OCI-LY7 (cell line): ENCODE results near the gene EGFR. TPM values are rescaled to one million over a fixed set of nuclear protein-coding genes. Genes with fewer than 3 reads are reported as not detected.

Source experiments
- BruUV-seq: library from RNA; stranded (reverse); fragments of 400-500 nt; replicated peaks from 2 replicates; lab custom pipeline; 2021; lab: Mats Ljungman, UMichigan
- CTCF ChIA-PET: fragments of 300-600 bp; sonication (Branson Sonifier 250); formaldehyde crosslinking; loops from one replicate; lab custom pipeline; 2022; ENCODE audit warnings: antibody characterized with exemption; ENCODE audit not compliant: unreplicated experiment; lab: Charles Lee
- POLR2A ChIA-PET: fragments of 300-600 bp; sonication (Branson Sonifier 250); formaldehyde crosslinking; loops from one replicate; lab custom pipeline; 2022; ENCODE audit warnings: antibody characterized with exemption; lab: Charles Lee
- DNase-seq: peaks from one replicate; pipeline ENCODE4 v3.0.0-alpha.2; 2015; ENCODE audit warnings: low spot score
- H2AFZ ChIP-seq: fragments of 200-600 bp; sonication (generic), shearing (Covaris generic); 2 replicates; pipeline ENCODE4 v1.6.1; 2014; ENCODE audit warnings: mild to moderate bottlenecking, antibody characterized with exemption, low read length, moderate library complexity
- H3K27ac ChIP-seq: fragments of 200-600 bp; sonication (generic); 2 replicates; pipeline ENCODE4 v1.5.1; 2014; ENCODE audit warnings: mixed run types, low read depth, mild to moderate bottlenecking, moderate library complexity, low read length, inconsistent platforms; ENCODE audit not compliant: poor library complexity, severe bottlenecking
- H3K36me3 ChIP-seq: fragments of 200-600 bp; sonication (generic); 2 replicates; pipeline ENCODE4 v1.6.1; 2014; ENCODE audit warnings: mild to moderate bottlenecking, antibody characterized with exemption, low read length, moderate library complexity, mixed read lengths; ENCODE audit not compliant: insufficient read depth
- H3K4me1 ChIP-seq: fragments of 200-600 bp; sonication (generic); 2 replicates; pipeline ENCODE4 v1.5.1; 2014; ENCODE audit warnings: mild to moderate bottlenecking, low read length; ENCODE audit not compliant: insufficient read depth, poor library complexity, severe bottlenecking
- H3K4me2 ChIP-seq: fragments of 200-600 bp; sonication (generic); 2 replicates; pipeline ENCODE4 v1.6.1; 2014; ENCODE audit warnings: mild to moderate bottlenecking, low read length
- H3K4me3 ChIP-seq: fragments of 200-600 bp; sonication (generic); 2 replicates; pipeline ENCODE4 v1.5.1; 2014; ENCODE audit warnings: mild to moderate bottlenecking, low read depth, low read length; ENCODE audit not compliant: poor library complexity, severe bottlenecking
- H3K79me2 ChIP-seq: fragments of 200-600 bp; sonication (generic); 2 replicates; pipeline ENCODE4 v1.6.1; 2016; ENCODE audit warnings: low read depth, mild to moderate bottlenecking, low read length, moderate library complexity, mixed read lengths; ENCODE audit not compliant: insufficient read depth
- H3K9me2 ChIP-seq: fragments of 200-600 bp; sonication (generic); 2 replicates; pipeline ENCODE4 v1.6.1; 2016; ENCODE audit warnings: mild to moderate bottlenecking, low read length, mixed read lengths; ENCODE audit not compliant: insufficient read depth
- H3K9me3 ChIP-seq: fragments of 200-600 bp; sonication (generic); 2 replicates; pipeline ENCODE4 v1.6.1; 2014; ENCODE audit warnings: mild to moderate bottlenecking, mixed run types, low read length, mixed read lengths
- H4K20me1 ChIP-seq: fragments of 200-600 bp; sonication (generic); 2 replicates; pipeline ENCODE4 v1.6.1; 2014; ENCODE audit warnings: mild to moderate bottlenecking, antibody characterized with exemption, low read length, moderate library complexity, mixed read lengths; ENCODE audit not compliant: insufficient read depth
- EZH2phosphoT487 ChIP-seq: fragments of 200-600 bp; sonication (generic); IDR thresholded peaks from 2 replicates; pipeline ENCODE4 v1.6.1; 2018; ENCODE audit warnings: low read depth, borderline replicate concordance, mild to moderate bottlenecking, mixed run types, antibody characterized with exemption, low read length, moderate library complexity, mixed read lengths
- intact Hi-C: fragments of 100-400 bp; cut with micrococcal nuclease; formaldehyde crosslinking; loops from one replicate; pipeline ENCODE4 v1.10.0; 2022; ENCODE audit not compliant: unreplicated experiment
- total RNA-seq, 2 experiments: library from RNA; depleted of rRNA in 1 of 2; stranded (reverse); fragments of >200 nt in 1 of 2; shearing (Covaris generic) in 1 of 2; gene quantifications; 2 replicates each; pipeline ENCODE4 v1.2.3, GENCODE V29; 2014 to 2022
- TF ChIP-seq, protein P1 (sequence below): fragments of 200-600 bp; sonication (generic); conservative IDR thresholded peaks from 2 replicates; pipeline ENCODE4 v1.5.1; 2014; ENCODE audit warnings: mild to moderate bottlenecking, antibody characterized with exemption, low read length, moderate library complexity, mixed read lengths

EGFR gene
- total RNA-seq, 2 experiments from 2014 or later = 0.27 TPM; not detected in 1

DNA sequence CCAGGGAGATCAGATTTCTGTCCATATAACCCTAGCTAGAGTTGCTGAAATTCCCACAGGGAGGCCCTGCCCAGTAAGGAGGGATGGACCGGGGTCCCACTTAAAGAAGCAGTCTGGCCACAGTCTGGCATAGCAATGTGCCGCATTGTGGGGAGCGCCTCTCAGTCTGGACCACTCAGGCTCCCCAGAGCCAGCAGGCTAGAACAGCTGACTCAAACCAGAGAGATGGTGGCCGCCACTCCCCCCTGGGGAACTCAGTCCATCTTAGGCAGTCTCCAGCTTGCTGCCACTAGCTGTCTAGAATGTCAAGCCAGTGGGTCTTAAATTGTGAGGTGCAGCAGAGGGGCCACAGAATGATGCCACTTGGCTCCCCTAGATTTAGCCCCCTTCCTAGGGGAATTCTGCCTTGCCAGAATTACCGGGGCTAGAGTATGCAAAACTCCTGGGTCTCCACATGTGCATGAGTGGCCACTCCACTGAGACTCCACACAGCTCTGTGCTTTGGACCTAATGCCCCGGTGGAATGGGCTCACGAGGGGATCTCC is 213.0 kb downstream of the EGFR start:
- no peaks in the 10 kb centered on the region for H3K79me2 ChIP-seq
- H3K4me3 ChIP-seq = no peak overlapping the region
- H3K9me3 ChIP-seq = no peaks in the 10 kb centered on the region
- BruUV-seq = no TSS peak
- H3K4me1 ChIP-seq = no peaks in the 10 kb centered on the region
- no peak overlapping the region for H3K27ac ChIP-seq
- H2AFZ ChIP-seq = no peak overlapping the region
- intact Hi-C loops = no loop called here
- TF ChIP-seq, protein P1, sequence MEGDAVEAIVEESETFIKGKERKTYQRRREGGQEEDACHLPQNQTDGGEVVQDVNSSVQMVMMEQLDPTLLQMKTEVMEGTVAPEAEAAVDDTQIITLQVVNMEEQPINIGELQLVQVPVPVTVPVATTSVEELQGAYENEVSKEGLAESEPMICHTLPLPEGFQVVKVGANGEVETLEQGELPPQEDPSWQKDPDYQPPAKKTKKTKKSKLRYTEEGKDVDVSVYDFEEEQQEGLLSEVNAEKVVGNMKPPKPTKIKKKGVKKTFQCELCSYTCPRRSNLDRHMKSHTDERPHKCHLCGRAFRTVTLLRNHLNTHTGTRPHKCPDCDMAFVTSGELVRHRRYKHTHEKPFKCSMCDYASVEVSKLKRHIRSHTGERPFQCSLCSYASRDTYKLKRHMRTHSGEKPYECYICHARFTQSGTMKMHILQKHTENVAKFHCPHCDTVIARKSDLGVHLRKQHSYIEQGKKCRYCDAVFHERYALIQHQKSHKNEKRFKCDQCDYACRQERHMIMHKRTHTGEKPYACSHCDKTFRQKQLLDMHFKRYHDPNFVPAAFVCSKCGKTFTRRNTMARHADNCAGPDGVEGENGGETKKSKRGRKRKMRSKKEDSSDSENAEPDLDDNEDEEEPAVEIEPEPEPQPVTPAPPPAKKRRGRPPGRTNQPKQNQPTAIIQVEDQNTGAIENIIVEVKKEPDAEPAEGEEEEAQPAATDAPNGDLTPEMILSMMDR = no peak
- no peak for TF ChIP-seq EZH2phosphoT487
- H3K4me2 ChIP-seq = no peak overlapping the region
- H3K9me2 ChIP-seq = no peaks in the 10 kb centered on the region
- H4K20me1 ChIP-seq = no peaks in the 10 kb centered on the region
- ChIA-PET CTCF (no interaction called here), POLR2A (no interaction called here)
- no peaks in the 10 kb centered on the region for H3K36me3 ChIP-seq
- DNase-seq = no peak

DNA sequence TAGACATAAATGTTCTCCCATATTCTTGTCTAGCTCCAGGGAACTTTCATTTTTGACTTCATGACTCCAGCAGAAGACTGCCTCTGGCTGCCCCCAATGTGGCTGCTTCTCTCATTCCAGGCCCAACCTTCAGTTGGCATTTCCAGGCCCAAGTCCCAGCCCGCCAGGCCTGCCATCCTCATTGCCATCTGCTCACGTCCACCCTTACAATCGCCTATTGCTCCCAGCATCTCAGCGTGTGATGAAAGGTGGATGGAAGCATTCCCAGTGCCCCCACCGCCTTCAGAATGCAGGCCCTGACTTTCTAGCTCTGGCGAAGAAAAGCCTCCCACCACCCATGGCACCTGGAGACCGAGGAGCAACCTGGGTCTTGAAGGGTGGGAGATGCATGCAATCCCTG is 214.2 kb downstream of the EGFR start:
- Histone ChIP-seq H3K4me3 (no peak overlapping the region), H3K36me3 (no peaks in the 10 kb centered on the region), H4K20me1 (no peaks in the 10 kb centered on the region), H2AFZ (no peak overlapping the region), H3K4me1 (no peaks in the 10 kb centered on the region), H3K4me2 (no peak overlapping the region), H3K9me3 (no peaks in the 10 kb centered on the region), H3K27ac (no peak overlapping the region), H3K79me2 (no peaks in the 10 kb centered on the region), H3K9me2 (no peaks in the 10 kb centered on the region)
- intact Hi-C loops = no loop called here
- ChIA-PET POLR2A (no interaction called here), CTCF (no interaction called here)
- no TSS peak for BruUV-seq
- DNase-seq = no peak
- TF ChIP-seq EZH2phosphoT487 = no peak
- TF ChIP-seq, protein P1 = no peak

DNA sequence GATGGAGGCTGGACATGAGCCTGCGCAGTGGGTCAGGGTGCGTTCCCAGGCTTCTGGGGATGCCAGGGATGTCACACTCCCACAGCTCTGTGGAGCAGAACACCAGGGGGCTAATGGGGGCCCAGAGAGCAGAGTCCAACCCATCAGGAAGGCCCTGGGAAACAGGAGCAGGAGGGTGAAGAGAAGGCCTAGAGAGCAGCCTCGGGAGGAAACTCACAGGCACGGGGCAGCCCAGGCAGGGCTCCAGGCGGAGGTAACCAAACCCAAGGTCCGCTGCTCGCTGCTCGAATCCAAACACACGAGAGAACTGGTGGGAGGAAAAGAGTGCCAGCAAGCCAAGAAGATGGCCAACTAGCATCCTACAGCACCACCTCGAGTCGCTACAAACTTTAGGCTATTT is 215.6 kb downstream of the EGFR start:
- TF ChIP-seq EZH2phosphoT487 = no peak
- TF ChIP-seq, protein P1 = no peak
- Histone ChIP-seq H3K9me3 (no peaks in the 10 kb centered on the region), H3K9me2 (no peaks in the 10 kb centered on the region), H4K20me1 (no peaks in the 10 kb centered on the region), H3K27ac (no peak overlapping the region), H3K4me1 (no peaks in the 10 kb centered on the region), H3K36me3 (no peaks in the 10 kb centered on the region), H3K79me2 (no peaks in the 10 kb centered on the region), H3K4me3 (no peak overlapping the region), H3K4me2 (no peak overlapping the region), H2AFZ (no peak overlapping the region)
- no peak for DNase-seq
- POLR2A ChIA-PET = no interaction called here
- BruUV-seq = no TSS peak
- CTCF ChIA-PET = no interaction called here
- intact Hi-C loops = no loop called here
